ENCODE measurements around the gene CCNY.

DNA sequence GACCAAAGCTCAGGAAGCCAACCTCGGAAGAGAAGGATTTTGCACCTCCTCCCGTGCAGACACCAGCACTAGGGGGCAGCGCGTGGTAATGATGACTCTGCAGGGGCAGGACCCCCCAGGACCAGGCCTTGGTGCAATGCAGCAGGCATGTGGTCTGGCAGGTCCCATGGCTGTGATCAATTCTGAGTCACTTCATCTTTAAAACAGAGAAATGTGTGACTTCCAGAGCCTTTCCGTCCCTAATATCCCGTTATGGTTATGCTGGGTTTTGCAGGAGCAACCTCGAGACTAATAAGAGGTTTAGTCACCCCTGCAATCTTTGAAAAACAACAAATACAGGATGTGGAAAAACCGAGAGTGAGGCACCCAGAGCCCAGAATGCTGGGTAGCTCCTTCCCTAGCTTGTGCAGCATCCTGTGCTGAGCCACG, 238.6 kb downstream of the CCNY start:
- TF ChIP-seq TAF1 (IDR thresholded peaks at IDR 0.05; ENCODE audit: borderline replicate concordance, insufficient read depth, low read length) (no peak), POLR2AphosphoS5 (IDR thresholded peaks at IDR 0.05; ENCODE audit: low read depth, low read length) (no peak)
- TF ChIP-seq, protein P1, sequence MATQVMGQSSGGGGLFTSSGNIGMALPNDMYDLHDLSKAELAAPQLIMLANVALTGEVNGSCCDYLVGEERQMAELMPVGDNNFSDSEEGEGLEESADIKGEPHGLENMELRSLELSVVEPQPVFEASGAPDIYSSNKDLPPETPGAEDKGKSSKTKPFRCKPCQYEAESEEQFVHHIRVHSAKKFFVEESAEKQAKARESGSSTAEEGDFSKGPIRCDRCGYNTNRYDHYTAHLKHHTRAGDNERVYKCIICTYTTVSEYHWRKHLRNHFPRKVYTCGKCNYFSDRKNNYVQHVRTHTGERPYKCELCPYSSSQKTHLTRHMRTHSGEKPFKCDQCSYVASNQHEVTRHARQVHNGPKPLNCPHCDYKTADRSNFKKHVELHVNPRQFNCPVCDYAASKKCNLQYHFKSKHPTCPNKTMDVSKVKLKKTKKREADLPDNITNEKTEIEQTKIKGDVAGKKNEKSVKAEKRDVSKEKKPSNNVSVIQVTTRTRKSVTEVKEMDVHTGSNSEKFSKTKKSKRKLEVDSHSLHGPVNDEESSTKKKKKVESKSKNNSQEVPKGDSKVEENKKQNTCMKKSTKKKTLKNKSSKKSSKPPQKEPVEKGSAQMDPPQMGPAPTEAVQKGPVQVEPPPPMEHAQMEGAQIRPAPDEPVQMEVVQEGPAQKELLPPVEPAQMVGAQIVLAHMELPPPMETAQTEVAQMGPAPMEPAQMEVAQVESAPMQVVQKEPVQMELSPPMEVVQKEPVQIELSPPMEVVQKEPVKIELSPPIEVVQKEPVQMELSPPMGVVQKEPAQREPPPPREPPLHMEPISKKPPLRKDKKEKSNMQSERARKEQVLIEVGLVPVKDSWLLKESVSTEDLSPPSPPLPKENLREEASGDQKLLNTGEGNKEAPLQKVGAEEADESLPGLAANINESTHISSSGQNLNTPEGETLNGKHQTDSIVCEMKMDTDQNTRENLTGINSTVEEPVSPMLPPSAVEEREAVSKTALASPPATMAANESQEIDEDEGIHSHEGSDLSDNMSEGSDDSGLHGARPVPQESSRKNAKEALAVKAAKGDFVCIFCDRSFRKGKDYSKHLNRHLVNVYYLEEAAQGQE (IDR thresholded peaks at IDR 0.05; ENCODE audit: insufficient read depth in 1 of 2, low read depth in 2 of 2, low read length in 2 of 2), result no peak
